ENCODE results near the gene FCGR2B. TPM values are rescaled to one million over a fixed set of nuclear protein-coding genes. Genes with fewer than 3 reads are reported as not detected.
A peak's percentile ranks its signal among the peaks of the same experiment; 100 is the strongest.

FCGR2B gene
- total and polyA plus RNA-seq, 2 of the 13 experiments (the other 11 are each of a cell fraction or from before 2014, with no cell fraction given) = not detected

DNA sequence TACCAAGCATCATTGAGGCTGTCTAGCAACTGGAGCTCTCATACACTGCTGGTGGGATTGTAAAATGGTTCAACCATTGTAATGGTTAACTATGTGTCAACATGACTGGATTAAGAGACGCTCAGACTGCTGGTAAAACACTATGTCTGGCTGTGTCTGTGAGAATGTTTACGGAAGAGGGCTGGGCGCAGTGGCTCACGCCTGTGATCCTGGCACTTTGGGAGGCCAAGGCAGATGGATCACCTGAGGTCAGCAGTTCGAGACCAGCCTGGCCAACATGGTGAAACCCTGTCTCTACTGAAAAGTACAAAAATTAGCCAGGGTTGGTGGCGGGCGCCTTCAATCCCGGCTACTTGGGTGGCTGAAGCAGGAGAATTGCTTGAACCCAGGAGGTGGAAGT is 39.3 kb downstream of the FCGR2B start (continued):
- TF ChIP-seq, protein P1, sequence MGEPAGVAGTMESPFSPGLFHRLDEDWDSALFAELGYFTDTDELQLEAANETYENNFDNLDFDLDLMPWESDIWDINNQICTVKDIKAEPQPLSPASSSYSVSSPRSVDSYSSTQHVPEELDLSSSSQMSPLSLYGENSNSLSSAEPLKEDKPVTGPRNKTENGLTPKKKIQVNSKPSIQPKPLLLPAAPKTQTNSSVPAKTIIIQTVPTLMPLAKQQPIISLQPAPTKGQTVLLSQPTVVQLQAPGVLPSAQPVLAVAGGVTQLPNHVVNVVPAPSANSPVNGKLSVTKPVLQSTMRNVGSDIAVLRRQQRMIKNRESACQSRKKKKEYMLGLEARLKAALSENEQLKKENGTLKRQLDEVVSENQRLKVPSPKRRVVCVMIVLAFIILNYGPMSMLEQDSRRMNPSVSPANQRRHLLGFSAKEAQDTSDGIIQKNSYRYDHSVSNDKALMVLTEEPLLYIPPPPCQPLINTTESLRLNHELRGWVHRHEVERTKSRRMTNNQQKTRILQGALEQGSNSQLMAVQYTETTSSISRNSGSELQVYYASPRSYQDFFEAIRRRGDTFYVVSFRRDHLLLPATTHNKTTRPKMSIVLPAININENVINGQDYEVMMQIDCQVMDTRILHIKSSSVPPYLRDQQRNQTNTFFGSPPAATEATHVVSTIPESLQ (CRISPR knock-in tag; conservative IDR thresholded peaks at IDR 0.05) = no peak
- TF ChIP-seq, protein P2, sequence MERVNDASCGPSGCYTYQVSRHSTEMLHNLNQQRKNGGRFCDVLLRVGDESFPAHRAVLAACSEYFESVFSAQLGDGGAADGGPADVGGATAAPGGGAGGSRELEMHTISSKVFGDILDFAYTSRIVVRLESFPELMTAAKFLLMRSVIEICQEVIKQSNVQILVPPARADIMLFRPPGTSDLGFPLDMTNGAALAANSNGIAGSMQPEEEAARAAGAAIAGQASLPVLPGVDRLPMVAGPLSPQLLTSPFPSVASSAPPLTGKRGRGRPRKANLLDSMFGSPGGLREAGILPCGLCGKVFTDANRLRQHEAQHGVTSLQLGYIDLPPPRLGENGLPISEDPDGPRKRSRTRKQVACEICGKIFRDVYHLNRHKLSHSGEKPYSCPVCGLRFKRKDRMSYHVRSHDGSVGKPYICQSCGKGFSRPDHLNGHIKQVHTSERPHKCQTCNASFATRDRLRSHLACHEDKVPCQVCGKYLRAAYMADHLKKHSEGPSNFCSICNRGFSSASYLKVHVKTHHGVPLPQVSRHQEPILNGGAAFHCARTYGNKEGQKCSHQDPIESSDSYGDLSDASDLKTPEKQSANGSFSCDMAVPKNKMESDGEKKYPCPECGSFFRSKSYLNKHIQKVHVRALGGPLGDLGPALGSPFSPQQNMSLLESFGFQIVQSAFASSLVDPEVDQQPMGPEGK (CRISPR knock-in tag; IDR thresholded peaks at IDR 0.05) = no peak
- TF ChIP-seq, protein P3, sequence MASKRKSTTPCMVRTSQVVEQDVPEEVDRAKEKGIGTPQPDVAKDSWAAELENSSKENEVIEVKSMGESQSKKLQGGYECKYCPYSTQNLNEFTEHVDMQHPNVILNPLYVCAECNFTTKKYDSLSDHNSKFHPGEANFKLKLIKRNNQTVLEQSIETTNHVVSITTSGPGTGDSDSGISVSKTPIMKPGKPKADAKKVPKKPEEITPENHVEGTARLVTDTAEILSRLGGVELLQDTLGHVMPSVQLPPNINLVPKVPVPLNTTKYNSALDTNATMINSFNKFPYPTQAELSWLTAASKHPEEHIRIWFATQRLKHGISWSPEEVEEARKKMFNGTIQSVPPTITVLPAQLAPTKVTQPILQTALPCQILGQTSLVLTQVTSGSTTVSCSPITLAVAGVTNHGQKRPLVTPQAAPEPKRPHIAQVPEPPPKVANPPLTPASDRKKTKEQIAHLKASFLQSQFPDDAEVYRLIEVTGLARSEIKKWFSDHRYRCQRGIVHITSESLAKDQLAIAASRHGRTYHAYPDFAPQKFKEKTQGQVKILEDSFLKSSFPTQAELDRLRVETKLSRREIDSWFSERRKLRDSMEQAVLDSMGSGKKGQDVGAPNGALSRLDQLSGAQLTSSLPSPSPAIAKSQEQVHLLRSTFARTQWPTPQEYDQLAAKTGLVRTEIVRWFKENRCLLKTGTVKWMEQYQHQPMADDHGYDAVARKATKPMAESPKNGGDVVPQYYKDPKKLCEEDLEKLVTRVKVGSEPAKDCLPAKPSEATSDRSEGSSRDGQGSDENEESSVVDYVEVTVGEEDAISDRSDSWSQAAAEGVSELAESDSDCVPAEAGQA (IDR thresholded peaks at IDR 0.05; ENCODE audit: low read depth) = no peak
- TF ChIP-seq, protein P3 (CRISPR knock-in tag; IDR thresholded peaks at IDR 0.05; ENCODE audit: borderline replicate concordance) = no peak
- TF ChIP-seq, protein P4, sequence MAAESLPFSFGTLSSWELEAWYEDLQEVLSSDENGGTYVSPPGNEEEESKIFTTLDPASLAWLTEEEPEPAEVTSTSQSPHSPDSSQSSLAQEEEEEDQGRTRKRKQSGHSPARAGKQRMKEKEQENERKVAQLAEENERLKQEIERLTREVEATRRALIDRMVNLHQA (CRISPR knock-in tag; IDR thresholded peaks at IDR 0.05) = no peak
- TF ChIP-seq ZFY (CRISPR knock-in tag; IDR thresholded peaks at IDR 0.05) (no peak; the same call in 1 of the 2 replicates), CHD2 (IDR thresholded peaks at IDR 0.05; ENCODE audit: low read depth, low read length) (no peak), GLI4 (CRISPR knock-in tag; IDR thresholded peaks at IDR 0.05; ENCODE audit: borderline replicate concordance) (no peak), MLLT10 (CRISPR knock-in tag; IDR thresholded peaks at IDR 0.05) (no peak), KLF15 (CRISPR knock-in tag; IDR thresholded peaks at IDR 0.05; ENCODE audit: borderline replicate concordance) (no peak), NKX3-1 (CRISPR knock-in tag; IDR thresholded peaks at IDR 0.05) (no peak), ZNF17 (CRISPR knock-in tag; IDR thresholded peaks at IDR 0.05) (no peak), ZNF660 (CRISPR knock-in tag; IDR thresholded peaks at IDR 0.05; ENCODE audit: borderline replicate concordance, low read depth) (no peak), EZH2 (conservative IDR thresholded peaks at IDR 0.05; ENCODE audit: low read depth, low read length) (no peak), RXRB (CRISPR knock-in tag; IDR thresholded peaks at IDR 0.05; ENCODE audit: borderline replicate concordance) (peak; percentile 85), MIER3 (CRISPR knock-in tag; IDR thresholded peaks at IDR 0.05; ENCODE audit: borderline replicate concordance) (peak; percentile 70; the same call in 1 of the 2 replicates), REL (CRISPR knock-in tag; conservative IDR thresholded peaks at IDR 0.05) (no peak)
- TF ChIP-seq, protein P5, sequence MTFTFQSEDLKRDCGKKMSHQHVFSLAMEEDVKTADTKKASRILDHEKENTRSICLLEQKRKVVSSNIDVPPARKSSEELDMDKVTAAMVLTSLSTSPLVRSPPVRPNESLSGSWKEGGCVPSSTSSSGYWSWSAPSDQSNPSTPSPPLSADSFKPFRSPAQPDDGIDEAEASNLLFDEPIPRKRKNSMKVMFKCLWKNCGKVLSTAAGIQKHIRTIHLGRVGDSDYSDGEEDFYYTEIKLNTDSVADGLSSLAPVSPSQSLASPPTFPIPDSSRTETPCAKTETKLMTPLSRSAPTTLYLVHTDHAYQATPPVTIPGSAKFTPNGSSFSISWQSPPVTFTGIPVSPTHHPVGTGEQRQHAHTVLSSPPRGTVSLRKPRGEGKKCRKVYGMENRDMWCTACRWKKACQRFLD (CRISPR knock-in tag; IDR thresholded peaks at IDR 0.05; ENCODE audit: borderline replicate concordance) = no peak
